HCT116 (cell line): ENCODE measurements around the gene C17orf67. TPM values are rescaled to one million over a fixed set of nuclear protein-coding genes. Genes with fewer than 3 reads are reported as not detected.

Experiments
- ATAC-seq: fragments of 200-7000 bp; cut with Tn5 transposase; 2 replicates; pipeline ENCODE4 v1.9.1; 2020; ENCODE audit warnings: mild to moderate bottlenecking, moderate library complexity
- BruUV-seq: library from RNA; stranded (reverse); fragments of 400-500 nt; replicated peaks from 2 replicates; lab custom pipeline; 2021; lab: Mats Ljungman, UMichigan
- CTCF ChIA-PET: fragments of 300-600 bp; sonication (Branson Sonifier 250); formaldehyde crosslinking; loops from one replicate; lab custom pipeline; 2021; ENCODE audit warnings: antibody characterized with exemption; lab: Charles Lee
- POLR2A ChIA-PET: fragments of 300-600, 350-600 bp; sonication (Branson Sonifier 250); formaldehyde crosslinking; loops from one replicate; lab custom pipeline; 2021; ENCODE audit warnings: antibody characterized with exemption; lab: Charles Lee
- RAD21 ChIA-PET, 2 experiments: fragments of 300-600 bp; sonication (Branson Sonifier 250); formaldehyde crosslinking; loops; one replicate each; lab custom pipeline; 2023; ENCODE audit warnings: low total read pairs in 2 of 2; ENCODE audit not compliant: uncharacterized antibody in 2 of 2, unreplicated experiment in 2 of 2, low non-redundant PET in 1 of 2; lab: Charles Lee
- DNase-seq: peaks from one replicate; pipeline ENCODE4 v3.0.0-alpha.2; 2010; ENCODE audit warnings: low read depth, low spot score
- H2AFZ ChIP-seq: fragments of 200-600 bp; shearing (Covaris generic), sonication (generic); 2 replicates; pipeline ENCODE4 v1.6.1; 2017; ENCODE audit warnings: low read depth, mixed run types, mixed read lengths, antibody characterized with exemption, low read length; ENCODE audit not compliant: poor library complexity, severe bottlenecking
- H3K27ac ChIP-seq: 2 replicates; pipeline ENCODE4 v1.5.1; 2012; ENCODE audit warnings: low read depth, low read length
- H3K27me3 ChIP-seq: fragments of 200-600 bp; sonication (generic); 2 replicates; pipeline ENCODE4 v1.6.1; 2016; ENCODE audit warnings: mixed run types, low read length, mixed read lengths; ENCODE audit not compliant: insufficient read depth
- H3K36me3 ChIP-seq, 2 experiments: fragments of 200-500 bp in 1 of 2; fragments of 200-600 bp in 1 of 2; sonication (Bioruptor generic) in 1 of 2; sonication (generic) in 1 of 2; 2 replicates each; pipeline versions ENCODE4 v1.5.1 to v1.6.1; 2014 to 2016; ENCODE audit warnings: low read length in 2 of 2, inconsistent platforms in 1 of 2, mixed read lengths in 1 of 2, mixed run types in 1 of 2; ENCODE audit not compliant: insufficient read depth in 2 of 2, control insufficient read depth in 1 of 2
- H3K4me1 ChIP-seq, 2 experiments: fragments of 200-600 bp in 1 of 2; sonication (generic) in 1 of 2; 2 replicates each; pipeline versions ENCODE4 v1.5.1 to v1.6.1; 2012 to 2017; ENCODE audit warnings: low read length in 2 of 2, inconsistent platforms in 1 of 2, mild to moderate bottlenecking in 1 of 2, mixed read lengths in 1 of 2, mixed run types in 1 of 2, moderate library complexity in 1 of 2; ENCODE audit not compliant: insufficient read depth in 2 of 2, control insufficient read depth in 1 of 2
- H3K4me2 ChIP-seq: fragments of 200-600 bp; sonication (generic); 2 replicates; pipeline ENCODE4 v1.6.1; 2017; ENCODE audit warnings: mixed run types, low read length, mixed read lengths
- H3K4me3 ChIP-seq, 2 experiments: fragments of 200-600 bp in 1 of 2; sonication (generic) in 1 of 2; replicated peaks in 1 of 2; 2 replicates each; pipeline ENCODE4 v1.5.1; 2011 to 2016; ENCODE audit warnings: low read length in 2 of 2, control low read depth in 1 of 2, low read depth in 1 of 2, mild to moderate bottlenecking in 1 of 2, mixed read lengths in 1 of 2, mixed run types in 1 of 2
- H3K79me2 ChIP-seq: fragments of 200-600 bp; sonication (generic); 2 replicates; pipeline ENCODE4 v1.6.1; 2017; ENCODE audit warnings: mild to moderate bottlenecking, mixed run types, low read length, moderate library complexity, mixed read lengths; ENCODE audit not compliant: insufficient read depth
- H3K9ac ChIP-seq: fragments of 200-600 bp; sonication (generic); 2 replicates; pipeline ENCODE4 v1.6.1; 2016; ENCODE audit warnings: low read length, mixed read lengths
- H3K9me2 ChIP-seq: fragments of 200-600 bp; sonication (generic), shearing (Covaris generic); 2 replicates; pipeline ENCODE4 v1.6.1; 2017; ENCODE audit warnings: mixed run types, mild to moderate bottlenecking, moderate library complexity; ENCODE audit not compliant: insufficient read depth
- H3K9me3 ChIP-seq, 2 experiments: fragments of 200-500 bp in 1 of 2; fragments of 200-600 bp in 1 of 2; sonication (Bioruptor generic) in 1 of 2; sonication (generic) in 1 of 2; 2 replicates each; pipeline ENCODE4 v1.6.1; 2014 to 2017; ENCODE audit warnings: low read length in 2 of 2, mixed read lengths in 2 of 2, inconsistent platforms in 1 of 2, low read depth in 1 of 2, mild to moderate bottlenecking in 1 of 2, mixed run types in 1 of 2, moderate library complexity in 1 of 2; ENCODE audit not compliant: control insufficient read depth in 1 of 2, insufficient read depth in 1 of 2
- H4K20me1 ChIP-seq: fragments of 200-600 bp; sonication (generic), shearing (Covaris generic); 2 replicates; pipeline ENCODE4 v1.6.1; 2017; ENCODE audit warnings: mixed run types, mild to moderate bottlenecking, moderate library complexity; ENCODE audit not compliant: insufficient read depth
- ELF1 ChIP-seq: IDR thresholded peaks from 2 replicates; pipeline ENCODE4 v1.6.1; 2012; ENCODE audit warnings: low read depth, borderline replicate concordance
- JUND ChIP-seq: IDR thresholded peaks from 2 replicates; pipeline ENCODE4 v1.6.1; 2012
- MAX ChIP-seq: IDR thresholded peaks from 2 replicates; pipeline ENCODE4 v1.6.1; 2012
- POLR2A ChIP-seq: IDR thresholded peaks from 2 replicates; pipeline ENCODE4 v1.7.0; 2011; ENCODE audit warnings: borderline replicate concordance; ENCODE audit not compliant: insufficient read depth, insufficient read length; ENCODE audit errors: extremely low read depth
- POLR2AphosphoS5 ChIP-seq: IDR thresholded peaks from 2 replicates; pipeline ENCODE4 v1.6.1; 2011; ENCODE audit warnings: mild to moderate bottlenecking, low read depth, low read length, moderate library complexity
- REST ChIP-seq: IDR thresholded peaks from 2 replicates; pipeline ENCODE4 v1.6.1; 2012; ENCODE audit warnings: low read depth
- YY1 ChIP-seq: IDR thresholded peaks from 2 replicates; pipeline ENCODE4 v1.6.1; 2011; ENCODE audit warnings: low read length, low read depth, moderate library complexity, mild to moderate bottlenecking; ENCODE audit not compliant: insufficient replicate concordance; ENCODE audit errors: extremely low read depth
- ZBTB33 ChIP-seq: IDR thresholded peaks from 2 replicates; pipeline ENCODE4 v1.6.1; 2011; ENCODE audit warnings: mild to moderate bottlenecking, low read length, moderate library complexity; ENCODE audit not compliant: insufficient replicate concordance; ENCODE audit errors: extremely low read depth
- intact Hi-C: fragments of 100-400 bp; cut with micrococcal nuclease; formaldehyde crosslinking; loops from 2 replicates; pipeline ENCODE4 v1.10.0; 2022
- total RNA-seq: library from RNA; stranded (reverse); gene quantifications from one replicate; pipeline ENCODE4 v1.2.1, GENCODE V29; 2021; ENCODE audit not compliant: unreplicated experiment

C17orf67 gene
- total RNA-seq, 1 experiment from 2014 or later = 0.84 TPM

- TF ChIP-seq JUND = no peak
Observed at GRCh38 chr17:56849131-56849530, 15.4 kb upstream of the C17orf67 start (continued).

- no peak for ATAC-seq
- Histone ChIP-seq H4K20me1 (no peaks in the 10 kb centered on the region), H3K36me3 (no peaks in the 10 kb centered on the region), H3K79me2 (no peaks in the 10 kb centered on the region), H3K9ac (no peak overlapping the region), H3K9me2 (no peaks in the 10 kb centered on the region), H3K27ac (no peak overlapping the region), H3K27me3 (no peaks in the 10 kb centered on the region), H3K9me3 (no peaks in the 10 kb centered on the region), H2AFZ (no peak overlapping the region), H3K4me2 (no peak overlapping the region), H3K4me3 (no peak overlapping the region), H3K4me1 (no peaks in the 10 kb centered on the region)
- intact Hi-C loops = no loop called here
- RAD21 ChIA-PET = no interaction called here
- no peak for DNase-seq
- TF ChIP-seq ELF1 (no peak), ZBTB33 (no peak), POLR2A (no peak), YY1 (no peak), MAX (no peak), POLR2AphosphoS5 (no peak), REST (no peak)
- no TSS peak for BruUV-seq
- POLR2A ChIA-PET = no interaction called here
- CTCF ChIA-PET = no interaction called here
Observed at GRCh38 chr17:56847106-56847505, 13.4 kb upstream of the C17orf67 start.
